IMR-90 (cell line): ENCODE results near the gene MRTFA. TPM values are rescaled to one million over a fixed set of nuclear protein-coding genes. Genes with fewer than 3 reads are reported as not detected.

Experiments used
- ATAC-seq: fragments of 200-7000 bp; cut with Tn5 transposase; 2 replicates; pipeline ENCODE4 v1.9.1; 2020; ENCODE audit warnings: low read depth, mild to moderate bottlenecking, moderate library complexity
- BruUV-seq: library from RNA; stranded (reverse); fragments of 400-500 nt; replicated peaks from 2 replicates; lab custom pipeline; 2021; lab: Mats Ljungman, UMichigan
- CTCF ChIA-PET: fragments of 300-600 bp; formaldehyde crosslinking; extraction: SDS; loops from one replicate; lab custom pipeline; 2021; ENCODE audit warnings: antibody characterized with exemption; lab: Yijun Ruan, JAX
- POLR2A ChIA-PET: fragments of 300-600 bp; sonication (Branson Sonifier 250); formaldehyde crosslinking; loops from one replicate; lab custom pipeline; 2022; ENCODE audit warnings: antibody characterized with exemption; ENCODE audit not compliant: unreplicated experiment; lab: Charles Lee
- DNase-seq: peaks from one replicate; pipeline ENCODE4 v3.0.0; 2013
- H2AFZ ChIP-seq: replicated peaks from 2 replicates; pipeline ENCODE3; 2013; ENCODE audit warnings: low read length, mild to moderate bottlenecking; ENCODE audit not compliant: poor library complexity
- H2AK5ac ChIP-seq: 2 replicates; pipeline ENCODE4 v1.6.1; 2013; ENCODE audit warnings: low read depth, low read length, inconsistent platforms
- H2AK9ac ChIP-seq: replicated peaks from 2 replicates; pipeline ENCODE3; 2013; ENCODE audit warnings: mild to moderate bottlenecking, low read depth, low read length, moderate library complexity; ENCODE audit not compliant: poor library complexity
- H2BK120ac ChIP-seq: 2 replicates; pipeline ENCODE4 v1.6.1; 2013; ENCODE audit warnings: low read depth, low read length, inconsistent platforms
- H2BK15ac ChIP-seq: 3 replicates; pipeline ENCODE4 v1.6.1; 2013; ENCODE audit warnings: low read depth, low read length, inconsistent platforms
- H2BK20ac ChIP-seq: 2 replicates; pipeline ENCODE4 v1.6.1; 2013; ENCODE audit warnings: low read depth, mild to moderate bottlenecking, inconsistent platforms, low read length, moderate library complexity
- H2BK5ac ChIP-seq: 2 replicates; pipeline ENCODE4 v1.6.1; 2013; ENCODE audit warnings: mild to moderate bottlenecking, low read depth, low read length, inconsistent platforms; ENCODE audit not compliant: poor library complexity, severe bottlenecking
- H3K14ac ChIP-seq: replicated peaks from 2 replicates; pipeline ENCODE4 v1.6.1; 2013; ENCODE audit warnings: low read depth, low read length, inconsistent platforms
- H3K18ac ChIP-seq: 2 replicates; pipeline ENCODE4 v1.6.1; 2013; ENCODE audit warnings: low read depth, low read length, control low read depth
- H3K23ac ChIP-seq: 2 replicates; pipeline ENCODE4 v1.6.1; 2013; ENCODE audit warnings: low read depth, low read length, inconsistent platforms
- H3K27ac ChIP-seq: 2 replicates; pipeline ENCODE4 v1.5.1; 2013; ENCODE audit warnings: mild to moderate bottlenecking, control low read depth, low read length; ENCODE audit not compliant: insufficient read depth
- H3K27me3 ChIP-seq: 2 replicates; pipeline ENCODE4 v1.6.1; 2013; ENCODE audit warnings: low read length; ENCODE audit not compliant: control insufficient read depth, insufficient read depth
- H3K36me3 ChIP-seq: 2 replicates; pipeline ENCODE4 v1.6.1; 2013; ENCODE audit warnings: low read length, mixed read lengths; ENCODE audit not compliant: control insufficient read depth, insufficient read depth
- H3K4ac ChIP-seq: 2 replicates; pipeline ENCODE4 v1.6.1; 2013; ENCODE audit warnings: low read depth, low read length, inconsistent platforms
- H3K4me1 ChIP-seq: 2 replicates; pipeline ENCODE4 v1.6.1; 2013; ENCODE audit warnings: low read length, mixed read lengths; ENCODE audit not compliant: control insufficient read depth, insufficient read depth
- H3K4me2 ChIP-seq: 2 replicates; pipeline ENCODE4 v1.6.1; 2013; ENCODE audit warnings: low read depth, mild to moderate bottlenecking, control low read depth, low read length, moderate library complexity
- H3K4me3 ChIP-seq: 2 replicates; pipeline ENCODE4 v1.5.1; 2013; ENCODE audit warnings: low read depth, mild to moderate bottlenecking, control low read depth, low read length, moderate library complexity; ENCODE audit not compliant: insufficient read depth
- H3K56ac ChIP-seq: 2 replicates; pipeline ENCODE4 v1.6.1; 2013; ENCODE audit warnings: low read length, inconsistent platforms; ENCODE audit not compliant: insufficient read depth; ENCODE audit errors: extremely low read depth
- H3K79me1 ChIP-seq, 2 experiments: 2 replicates each; pipeline ENCODE4 v1.6.1; 2013; ENCODE audit warnings: low read length in 2 of 2, inconsistent platforms in 1 of 2, low read depth in 1 of 2
- H3K9ac ChIP-seq: 2 replicates; pipeline ENCODE4 v1.6.1; 2013; ENCODE audit warnings: low read depth, low read length, control low read depth
- H3K9me1 ChIP-seq: 2 replicates; pipeline ENCODE4 v1.6.1; 2013; ENCODE audit warnings: low read length, inconsistent platforms; ENCODE audit not compliant: insufficient read depth
- H3K9me3 ChIP-seq: 2 replicates; pipeline ENCODE4 v1.6.1; 2013; ENCODE audit warnings: low read length; ENCODE audit not compliant: control insufficient read depth, insufficient read depth
- H4K20me1 ChIP-seq: 2 replicates; pipeline ENCODE4 v1.6.1; 2013; ENCODE audit warnings: low read length, inconsistent platforms; ENCODE audit not compliant: insufficient read depth
- H4K5ac ChIP-seq: 2 replicates; pipeline ENCODE4 v1.6.1; 2013; ENCODE audit warnings: mild to moderate bottlenecking, low read depth, low read length, control low read depth
- H4K8ac ChIP-seq, 2 experiments: 2 replicates each; pipeline ENCODE4 v1.6.1; 2013; ENCODE audit warnings: low read depth in 2 of 2, low read length in 2 of 2, control low read depth in 1 of 2, inconsistent platforms in 1 of 2
- H4K91ac ChIP-seq: 2 replicates; pipeline ENCODE4 v1.6.1; 2013; ENCODE audit warnings: low read depth, low read length, inconsistent platforms; ENCODE audit not compliant: insufficient read depth
- MAZ ChIP-seq: IDR thresholded peaks from 2 replicates; pipeline ENCODE4 v1.6.1; 2012; ENCODE audit warnings: low read depth, mild to moderate bottlenecking, low read length, improper control_type of control experiment, moderate library complexity, borderline replicate concordance
- MXI1 ChIP-seq: IDR thresholded peaks from 2 replicates; pipeline ENCODE4 v1.6.1; 2012; ENCODE audit warnings: low read depth, mild to moderate bottlenecking, low read length, moderate library complexity, borderline replicate concordance
- RAD21 ChIP-seq: IDR thresholded peaks from 2 replicates; pipeline ENCODE4 v1.6.1; 2012; ENCODE audit warnings: low read length, improper control_type of control experiment
- WGBS, 2 experiments: methylation state at CpG; one replicate each; pipeline versions ENCODE4 v1.1.5 to v1.1.7; 2013; ENCODE audit warnings: missing lambda C conversion rate in 2 of 2; ENCODE audit not compliant: insufficient read length in 1 of 2; ENCODE audit errors: extremely low coverage in 2 of 2; 5-methylcytosine and 5-hydroxymethylcytosine counted together
- dilution Hi-C: fragments of 300-500 bp; cut with HindIII; formaldehyde crosslinking; loops from one replicate; pipeline ENCODE4 v1.14.3; 2018; ENCODE audit warnings: low sequenced_read_pairs; ENCODE audit not compliant: unreplicated experiment
- in situ Hi-C: fragments of 300-500 bp; cut with MboI; formaldehyde crosslinking; loops from 3 replicates; pipeline ENCODE4 v1.14.3; 2019; ENCODE audit warnings: low sequenced_read_pairs, inconsistent platforms, mixed read lengths
- intact Hi-C: fragments of 100-400 bp; cut with micrococcal nuclease; formaldehyde crosslinking; loops from 2 replicates; pipeline ENCODE4 v1.10.0; 2022
- polyA plus RNA-seq, 3 experiments: library from polyadenylated mRNA; depleted of rRNA; stranded (reverse); fragments of >200 nt; gene quantifications; 2 replicates each; pipeline ENCODE4 v1.2.3, GENCODE V29; 2012; ENCODE audit warnings: low replicate concordance in 1 of 3
- total RNA-seq: library from RNA; depleted of rRNA; stranded (reverse); fragments of >200 nt; gene quantifications from 2 replicates; pipeline ENCODE4 v1.2.3, GENCODE V29; 2012
- TF ChIP-seq, protein P1 (sequence below): fragments of 150-350 bp; IDR thresholded peaks from 2 replicates; pipeline ENCODE4 v1.6.1; 2017; ENCODE audit warnings: mild to moderate bottlenecking, antibody characterized with exemption, low read length, low read depth
- TF ChIP-seq, protein P2 (sequence below): fragments of 150-350 bp; IDR thresholded peaks from 2 replicates; pipeline ENCODE4 v1.6.1; 2016; ENCODE audit warnings: low read depth, mild to moderate bottlenecking, low read length, moderate library complexity, borderline replicate concordance

MRTFA gene
- total and polyA plus RNA-seq, 2 of the 4 experiments (the other 2 are of a cell fraction): 12.5 to 17.2 TPM

DNA sequence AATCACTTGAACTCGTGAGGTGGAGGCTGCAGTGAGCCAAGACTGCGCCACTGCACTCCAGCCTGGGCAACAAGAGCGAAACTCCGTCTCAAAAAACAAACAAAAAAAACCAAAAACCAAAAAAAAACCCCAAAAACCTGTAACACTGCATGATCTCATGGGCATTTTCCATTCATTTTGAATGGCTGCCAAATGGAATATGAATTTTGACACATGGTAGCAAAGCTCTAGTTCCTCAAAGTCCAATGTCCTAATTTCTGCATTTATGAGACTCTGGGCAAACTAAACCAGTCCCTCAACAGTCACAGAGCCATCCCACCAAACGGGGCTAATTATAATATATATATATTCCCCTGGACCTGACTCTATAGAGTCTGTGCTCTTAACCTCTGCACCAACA is 204.4 kb downstream of the MRTFA start:
- no TSS peak for BruUV-seq
- CTCF ChIA-PET: interaction anchor here (0.5 to 0.7 kb wide), 2 partner anchors 60 to 188 kb away, joined by 3 read pairs; no protein-coding TSS in a partner anchor
- H3K56ac ChIP-seq: no peak overlapping the region
- H2BK15ac ChIP-seq: no peak overlapping the region
- TF ChIP-seq, protein P1, sequence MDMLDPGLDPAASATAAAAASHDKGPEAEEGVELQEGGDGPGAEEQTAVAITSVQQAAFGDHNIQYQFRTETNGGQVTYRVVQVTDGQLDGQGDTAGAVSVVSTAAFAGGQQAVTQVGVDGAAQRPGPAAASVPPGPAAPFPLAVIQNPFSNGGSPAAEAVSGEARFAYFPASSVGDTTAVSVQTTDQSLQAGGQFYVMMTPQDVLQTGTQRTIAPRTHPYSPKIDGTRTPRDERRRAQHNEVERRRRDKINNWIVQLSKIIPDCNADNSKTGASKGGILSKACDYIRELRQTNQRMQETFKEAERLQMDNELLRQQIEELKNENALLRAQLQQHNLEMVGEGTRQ: no peak
- TF ChIP-seq, protein P2, sequence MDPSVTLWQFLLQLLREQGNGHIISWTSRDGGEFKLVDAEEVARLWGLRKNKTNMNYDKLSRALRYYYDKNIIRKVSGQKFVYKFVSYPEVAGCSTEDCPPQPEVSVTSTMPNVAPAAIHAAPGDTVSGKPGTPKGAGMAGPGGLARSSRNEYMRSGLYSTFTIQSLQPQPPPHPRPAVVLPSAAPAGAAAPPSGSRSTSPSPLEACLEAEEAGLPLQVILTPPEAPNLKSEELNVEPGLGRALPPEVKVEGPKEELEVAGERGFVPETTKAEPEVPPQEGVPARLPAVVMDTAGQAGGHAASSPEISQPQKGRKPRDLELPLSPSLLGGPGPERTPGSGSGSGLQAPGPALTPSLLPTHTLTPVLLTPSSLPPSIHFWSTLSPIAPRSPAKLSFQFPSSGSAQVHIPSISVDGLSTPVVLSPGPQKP: no peak
- TF ChIP-seq MXI1 (no peak), RAD21 (no peak), MAZ (no peak)
- no CpG with 5 or more reads among the region's 5 CpGs for WGBS, 2 experiments
- H3K9me3 ChIP-seq: no peaks in the 10 kb centered on the region
- no peak overlapping the region for H3K14ac ChIP-seq
- H3K4me3 ChIP-seq: no peak overlapping the region
- peaks cover 13% of the 10 kb centered on the region for H3K4me1 ChIP-seq
- in situ Hi-C loops: loop anchor here (5.0 to 25.0 kb wide), 2 partner anchors 210 to 455 kb away; no protein-coding TSS in a partner anchor
- no peak overlapping the region for H4K5ac ChIP-seq
- no peak overlapping the region for H3K4me2 ChIP-seq
- no peak overlapping the region for H2BK5ac ChIP-seq
- H4K20me1 ChIP-seq: peaks cover 16% of the 10 kb centered on the region
- H4K8ac ChIP-seq: no peak overlapping the region
- dilution Hi-C loops: no loop called here
- H2AK9ac ChIP-seq: no peak overlapping the region
- H3K36me3 ChIP-seq: peaks cover 34% of the 10 kb centered on the region
- H2AK5ac ChIP-seq: no peak overlapping the region
- POLR2A ChIA-PET: no interaction called here
- no peak overlapping the region for H2BK20ac ChIP-seq
- no peak overlapping the region for H4K91ac ChIP-seq
- H3K9ac ChIP-seq: no peak overlapping the region
- H3K27me3 ChIP-seq: no peaks in the 10 kb centered on the region
- H3K27ac ChIP-seq: no peak overlapping the region
- H3K23ac ChIP-seq: no peak overlapping the region
- peaks cover 42 to 86% of the 10 kb centered on the region in 2 experiments for H3K79me1 ChIP-seq
- H3K4ac ChIP-seq: no peak overlapping the region
- peaks cover 23% of the 10 kb centered on the region for H3K9me1 ChIP-seq
- no peak overlapping the region for H2AFZ ChIP-seq
- no peak overlapping the region for H2BK120ac ChIP-seq
- no peak for ATAC-seq
- H3K18ac ChIP-seq: no peak overlapping the region
- intact Hi-C loops: no loop called here
- DNase-seq: no peak
